Mesendoderm (in vitro differentiated cells): ENCODE measurements around the gene IFFO2.

Source experiments
- DNase-seq: peaks from one replicate; pipeline ENCODE4 v3.0.0; 2013
- H2AK5ac ChIP-seq: 2 replicates; pipeline ENCODE4 v1.6.1; 2013; ENCODE audit warnings: low read length, inconsistent platforms
- H2BK120ac ChIP-seq: 2 replicates; pipeline ENCODE4 v1.6.1; 2013; ENCODE audit warnings: low read depth, mild to moderate bottlenecking, low read length, moderate library complexity, mixed read lengths
- H2BK15ac ChIP-seq: replicated peaks from 2 replicates; pipeline ENCODE4 v1.6.1; 2013; ENCODE audit warnings: low read depth, mild to moderate bottlenecking, moderate library complexity
- H2BK5ac ChIP-seq: 2 replicates; pipeline ENCODE4 v1.6.1; 2013; ENCODE audit warnings: low read length, inconsistent platforms
- H3K18ac ChIP-seq: 2 replicates; pipeline ENCODE4 v1.6.1; 2013; ENCODE audit warnings: mild to moderate bottlenecking, low read length, mixed read lengths
- H3K23ac ChIP-seq: one replicate; pipeline ENCODE4 v1.6.1; 2013; ENCODE audit warnings: low read length
- H3K27ac ChIP-seq: 2 replicates; pipeline ENCODE4 v1.5.1; 2013; ENCODE audit warnings: low read depth, mild to moderate bottlenecking, inconsistent platforms, low read length, moderate library complexity
- H3K27me3 ChIP-seq: 2 replicates; pipeline ENCODE4 v1.6.1; 2013; ENCODE audit warnings: low read length, control low read depth, mild to moderate bottlenecking, inconsistent platforms; ENCODE audit not compliant: insufficient read depth, poor library complexity
- H3K36me3 ChIP-seq: 2 replicates; pipeline ENCODE4 v1.6.1; 2013; ENCODE audit warnings: low read length, inconsistent platforms; ENCODE audit not compliant: control insufficient read depth, insufficient read depth
- H3K4ac ChIP-seq: one replicate; pipeline ENCODE4 v1.6.1; 2013; ENCODE audit warnings: low read depth, mild to moderate bottlenecking, low read length, moderate library complexity
- H3K4me1 ChIP-seq: 2 replicates; pipeline ENCODE4 v1.6.1; 2013; ENCODE audit warnings: low read depth, low read length, inconsistent platforms; ENCODE audit not compliant: control insufficient read depth
- H3K4me2 ChIP-seq: 2 replicates; pipeline ENCODE4 v1.6.1; 2013; ENCODE audit warnings: low read length
- H3K4me3 ChIP-seq: 2 replicates; pipeline ENCODE4 v1.5.1; 2013; ENCODE audit warnings: mild to moderate bottlenecking, low read length
- H3K56ac ChIP-seq: one replicate; pipeline ENCODE4 v1.6.1; 2013; ENCODE audit warnings: low read length
- H3K79me1 ChIP-seq: 2 replicates; pipeline ENCODE4 v1.6.1; 2013; ENCODE audit warnings: low read length, inconsistent platforms
- H3K79me2 ChIP-seq: 2 replicates; pipeline ENCODE4 v1.6.1; 2013; ENCODE audit warnings: mild to moderate bottlenecking, low read length; ENCODE audit not compliant: control insufficient read depth, insufficient read depth
- H3K9ac ChIP-seq: 2 replicates; pipeline ENCODE4 v1.6.1; 2013; ENCODE audit warnings: low read length, inconsistent platforms
- H4K5ac ChIP-seq: one replicate; pipeline ENCODE4 v1.6.1; 2013; ENCODE audit warnings: low read length
- H4K8ac ChIP-seq: one replicate; pipeline ENCODE4 v1.6.1; 2013; ENCODE audit warnings: low read depth, mild to moderate bottlenecking, control low read depth, low read length, moderate library complexity
- WGBS: extraction: QIAGEN DNeasy Blood & Tissue Kit; methylation state at CpG from one replicate; pipeline ENCODE4 v1.1.7; 2013; ENCODE audit warnings: low lambda C conversion rate, missing lambda C conversion rate; ENCODE audit not compliant: insufficient coverage; ENCODE audit errors: extremely low coverage; 5-methylcytosine and 5-hydroxymethylcytosine counted together

IFFO2 gene

GRCh38 chr1:18974606-18975005 lies 18.1 kb upstream of the IFFO2 start:
- no peak overlapping the region for H2BK5ac ChIP-seq
- no peak overlapping the region for H3K56ac ChIP-seq
- H4K5ac ChIP-seq = no peak overlapping the region
- H2AK5ac ChIP-seq = no peak overlapping the region
- no peak overlapping the region for H4K8ac ChIP-seq
- no CpG with 5 or more reads among the region's 7 CpGs for whole genome bisulfite sequencing
- H3K18ac ChIP-seq = no peak overlapping the region
- H3K4me3 ChIP-seq = no peak overlapping the region
- H3K4me2 ChIP-seq = no peak overlapping the region
- H3K9ac ChIP-seq = no peak overlapping the region
- H2BK120ac ChIP-seq = no peak overlapping the region
- H3K4me1 ChIP-seq = no peaks in the 10 kb centered on the region
- no peak overlapping the region for H3K27ac ChIP-seq
- H3K4ac ChIP-seq = no peak overlapping the region
- H3K79me2 ChIP-seq = no peaks in the 10 kb centered on the region
- no peak for DNase-seq
- no peaks in the 10 kb centered on the region for H3K36me3 ChIP-seq
- no peaks in the 10 kb centered on the region for H3K27me3 ChIP-seq
- H3K79me1 ChIP-seq = no peaks in the 10 kb centered on the region
- H2BK15ac ChIP-seq = no peak overlapping the region
- no peak overlapping the region for H3K23ac ChIP-seq

DNA sequence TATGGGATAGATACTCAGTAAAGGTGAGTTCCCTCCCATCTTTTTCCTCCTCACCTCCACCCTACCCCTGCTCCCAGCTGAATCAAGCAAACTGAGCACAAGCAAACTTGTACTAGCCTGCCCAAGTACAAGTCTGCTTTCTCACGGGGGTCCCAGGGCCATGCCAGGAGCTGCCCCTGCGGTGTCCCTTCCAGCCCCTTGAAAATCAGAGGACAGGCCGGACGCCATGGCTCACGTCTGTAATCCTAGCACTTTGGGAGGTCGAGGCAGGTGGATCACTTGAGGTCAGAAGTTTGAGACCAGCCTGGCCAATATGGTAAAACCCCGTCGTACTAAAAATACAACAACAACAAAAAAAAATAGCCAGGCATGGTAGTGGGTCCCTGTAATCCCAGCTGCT lies 17.5 kb upstream of the IFFO2 start:
- H2BK5ac ChIP-seq = no peak overlapping the region
- H2BK15ac ChIP-seq = no peak overlapping the region
- H3K4ac ChIP-seq = no peak overlapping the region
- no peak overlapping the region for H2AK5ac ChIP-seq
- no peak overlapping the region for H3K56ac ChIP-seq
- no CpG with 5 or more reads among the region's 8 CpGs for WGBS
- H3K4me1 ChIP-seq = no peaks in the 10 kb centered on the region
- no peaks in the 10 kb centered on the region for H3K79me2 ChIP-seq
- H3K18ac ChIP-seq = no peak overlapping the region
- H4K5ac ChIP-seq = no peak overlapping the region
- no peak overlapping the region for H3K4me2 ChIP-seq
- no peak overlapping the region for H3K4me3 ChIP-seq
- no peak overlapping the region for H3K9ac ChIP-seq
- H3K23ac ChIP-seq = no peak overlapping the region
- H2BK120ac ChIP-seq = no peak overlapping the region
- H3K27ac ChIP-seq = no peak overlapping the region
- no peaks in the 10 kb centered on the region for H3K27me3 ChIP-seq
- no peaks in the 10 kb centered on the region for H3K36me3 ChIP-seq
- DNase-seq = no peak
- H4K8ac ChIP-seq = no peak overlapping the region
- no peaks in the 10 kb centered on the region for H3K79me1 ChIP-seq

GRCh38 chr1:18973446-18973955 lies 17.0 kb upstream of the IFFO2 start:
- DNase-seq = no peak
- Histone ChIP-seq H2AK5ac (no peak overlapping the region), H3K27me3 (no peaks in the 10 kb centered on the region), H3K4ac (no peak overlapping the region), H2BK120ac (no peak overlapping the region), H3K9ac (no peak overlapping the region), H2BK15ac (no peak overlapping the region), H3K56ac (no peak overlapping the region), H3K79me2 (no peaks in the 10 kb centered on the region), H3K4me1 (no peaks in the 10 kb centered on the region), H4K5ac (no peak overlapping the region), H3K36me3 (no peaks in the 10 kb centered on the region), H3K79me1 (no peaks in the 10 kb centered on the region), H2BK5ac (no peak overlapping the region), H3K27ac (no peak overlapping the region), H3K4me3 (no peak overlapping the region), H4K8ac (no peak overlapping the region), H3K23ac (no peak overlapping the region), H3K4me2 (no peak overlapping the region), H3K18ac (no peak overlapping the region)
- no CpG with 5 or more reads among the region's 7 CpGs for WGBS

DNA sequence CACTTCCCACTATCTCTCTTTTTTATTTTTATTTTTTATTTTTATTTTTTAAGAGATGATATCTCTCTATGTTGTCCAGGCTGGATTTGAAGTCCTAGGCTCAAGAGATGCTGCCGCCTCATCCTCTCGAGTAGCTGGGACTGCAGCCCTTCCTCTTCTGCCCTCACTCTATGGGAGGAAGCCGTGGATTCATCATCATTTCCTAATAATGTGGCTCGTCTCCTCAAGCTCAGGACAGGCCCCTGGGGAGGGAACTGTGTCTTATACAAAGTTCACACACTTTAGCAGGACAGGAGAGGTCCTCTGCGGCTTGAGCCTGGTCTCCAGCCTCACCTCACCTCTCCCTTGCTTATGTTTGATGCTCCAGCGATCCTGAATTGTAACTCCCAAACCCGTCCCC lies 16.5 kb upstream of the IFFO2 start:
- Histone ChIP-seq H2AK5ac (no peak overlapping the region), H3K79me1 (no peaks in the 10 kb centered on the region), H3K56ac (no peak overlapping the region), H2BK15ac (no peak overlapping the region), H4K5ac (no peak overlapping the region), H4K8ac (no peak overlapping the region), H3K79me2 (no peaks in the 10 kb centered on the region), H3K27ac (no peak overlapping the region), H2BK120ac (no peak overlapping the region), H3K23ac (no peak overlapping the region), H3K4ac (no peak overlapping the region), H3K27me3 (no peaks in the 10 kb centered on the region), H3K36me3 (no peaks in the 10 kb centered on the region), H3K18ac (no peak overlapping the region), H3K4me2 (no peak overlapping the region), H3K9ac (no peak overlapping the region), H3K4me1 (no peaks in the 10 kb centered on the region), H3K4me3 (no peak overlapping the region), H2BK5ac (no peak overlapping the region)
- DNase-seq = no peak
- WGBS = no CpG with 5 or more reads among the region's 7 CpGs

- H3K18ac ChIP-seq = no peak overlapping the region
- no peak overlapping the region for H2BK15ac ChIP-seq
- no peak overlapping the region for H3K4me2 ChIP-seq
- H2BK5ac ChIP-seq = no peak overlapping the region
- H3K79me1 ChIP-seq = no peaks in the 10 kb centered on the region
- H3K36me3 ChIP-seq = no peaks in the 10 kb centered on the region
- no peak overlapping the region for H4K8ac ChIP-seq
- no peak for DNase-seq
- H3K27ac ChIP-seq = no peak overlapping the region
- no peaks in the 10 kb centered on the region for H3K79me2 ChIP-seq
- H3K4me1 ChIP-seq = no peaks in the 10 kb centered on the region
- H4K5ac ChIP-seq = no peak overlapping the region
- no peak overlapping the region for H3K56ac ChIP-seq
- whole genome bisulfite sequencing = no CpG with 5 or more reads among the region's 2 CpGs
- H3K9ac ChIP-seq = no peak overlapping the region
- H3K4ac ChIP-seq = no peak overlapping the region
- H2BK120ac ChIP-seq = no peak overlapping the region
- H3K23ac ChIP-seq = no peak overlapping the region
- H2AK5ac ChIP-seq = no peak overlapping the region
- H3K27me3 ChIP-seq = no peaks in the 10 kb centered on the region
- H3K4me3 ChIP-seq = no peak overlapping the region
These were observed 16.1 kb upstream of the IFFO2 start for GRCh38 chr1:18972531-18972930.

DNA sequence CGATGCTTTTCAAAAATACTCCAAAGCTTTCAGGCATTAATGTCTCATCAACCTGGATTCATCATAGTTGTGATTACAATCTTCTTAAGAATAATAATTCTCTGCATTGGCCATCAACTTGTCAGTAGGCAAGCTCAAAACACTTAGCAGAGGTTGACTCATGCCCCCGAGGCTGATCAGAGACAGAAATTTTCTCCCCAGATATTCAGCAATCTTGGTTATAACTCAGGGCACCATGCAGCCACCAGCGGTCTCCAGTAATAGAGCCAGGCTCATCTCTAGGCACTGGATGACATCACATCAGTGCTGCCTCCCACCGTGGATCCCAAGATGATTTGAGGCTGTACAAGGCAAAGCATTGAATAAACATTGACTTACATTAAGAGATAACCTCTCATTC lies 14.3 kb upstream of the IFFO2 start:
- H3K56ac ChIP-seq = no peak overlapping the region
- WGBS = no CpG with 5 or more reads among the region's 4 CpGs
- no peak overlapping the region for H2BK120ac ChIP-seq
- H3K4ac ChIP-seq = no peak overlapping the region
- no peak overlapping the region for H4K8ac ChIP-seq
- H3K4me2 ChIP-seq = no peak overlapping the region
- H3K27me3 ChIP-seq = no peaks in the 10 kb centered on the region
- no peak overlapping the region for H3K4me3 ChIP-seq
- no peak overlapping the region for H2BK5ac ChIP-seq
- no peaks in the 10 kb centered on the region for H3K79me1 ChIP-seq
- H3K23ac ChIP-seq = no peak overlapping the region
- no peaks in the 10 kb centered on the region for H3K36me3 ChIP-seq
- H3K27ac ChIP-seq = no peak overlapping the region
- H3K9ac ChIP-seq = no peak overlapping the region
- H2AK5ac ChIP-seq = no peak overlapping the region
- peaks cover 3% of the 10 kb centered on the region for H3K4me1 ChIP-seq
- H2BK15ac ChIP-seq = no peak overlapping the region
- H3K79me2 ChIP-seq = no peaks in the 10 kb centered on the region
- no peak overlapping the region for H4K5ac ChIP-seq
- H3K18ac ChIP-seq = no peak overlapping the region
- DNase-seq = no peak
